ENCODE data around the gene ITPR3. TPM values are rescaled to one million over a fixed set of nuclear protein-coding genes. Genes with fewer than 3 reads are reported as not detected.

Gene ITPR3
- total and polyA plus RNA-seq, 4 donors: 0.49 to 2.8 (median 0.71) TPM

DNA sequence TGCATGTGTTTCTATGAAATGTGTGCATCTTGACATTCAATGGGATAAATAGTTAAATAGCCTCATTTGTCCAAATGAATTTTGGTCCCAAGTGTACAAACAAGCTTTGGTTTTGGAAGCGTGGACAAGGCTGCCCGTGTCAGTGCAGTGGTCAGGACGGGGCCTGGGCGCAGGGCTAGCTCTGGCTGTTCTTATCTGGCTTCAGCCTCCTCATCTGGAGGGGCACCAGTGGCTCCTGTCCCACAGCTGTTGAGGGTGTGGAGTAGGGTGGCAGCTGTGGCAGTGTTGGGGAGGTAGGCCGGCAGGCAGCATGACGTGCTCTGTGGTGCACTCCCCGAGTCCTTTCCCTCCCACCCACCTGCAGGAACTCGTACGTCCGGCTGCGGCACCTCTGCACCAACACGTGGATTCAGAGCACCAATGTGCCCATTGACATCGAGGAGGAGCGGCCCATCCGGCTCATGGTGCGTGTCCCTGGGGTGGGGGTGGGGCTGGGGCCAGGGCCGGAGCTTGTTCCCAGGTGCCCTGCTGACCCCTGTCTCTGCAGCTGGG, 43.5 kb downstream of the ITPR3 start:
- 90% methylated on average over 17 of the region's 17 CpGs for WGBS
- TF ChIP-seq NR2F2 (IDR thresholded peaks at IDR 0.05): no peak
- no peak for TF ChIP-seq SP1 (IDR thresholded peaks at IDR 0.05)
- TF ChIP-seq RXRA (IDR thresholded peaks at IDR 0.05): no peak
- TF ChIP-seq HNF4A (conservative IDR thresholded peaks at IDR 0.05): no peak
- TF ChIP-seq, protein P1, sequence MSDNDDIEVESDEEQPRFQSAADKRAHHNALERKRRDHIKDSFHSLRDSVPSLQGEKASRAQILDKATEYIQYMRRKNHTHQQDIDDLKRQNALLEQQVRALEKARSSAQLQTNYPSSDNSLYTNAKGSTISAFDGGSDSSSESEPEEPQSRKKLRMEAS (IDR thresholded peaks at IDR 0.05): no peak
- no peak for TF ChIP-seq GABPA (IDR thresholded peaks at IDR 0.05 in 1 of 2, conservative IDR thresholded peaks at IDR 0.05 in 1 of 2)
- TF ChIP-seq FOXA2 (IDR thresholded peaks at IDR 0.05): no peak
- no peak for TF ChIP-seq HNF4G (IDR thresholded peaks at IDR 0.05)
- TF ChIP-seq RAD21 (IDR thresholded peaks at IDR 0.05): no peak
- TF ChIP-seq JUND (IDR thresholded peaks at IDR 0.05): no peak
- TF ChIP-seq, protein P2, sequence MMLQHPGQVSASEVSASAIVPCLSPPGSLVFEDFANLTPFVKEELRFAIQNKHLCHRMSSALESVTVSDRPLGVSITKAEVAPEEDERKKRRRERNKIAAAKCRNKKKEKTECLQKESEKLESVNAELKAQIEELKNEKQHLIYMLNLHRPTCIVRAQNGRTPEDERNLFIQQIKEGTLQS (IDR thresholded peaks at IDR 0.05): no peak
- TF ChIP-seq, protein P3, sequence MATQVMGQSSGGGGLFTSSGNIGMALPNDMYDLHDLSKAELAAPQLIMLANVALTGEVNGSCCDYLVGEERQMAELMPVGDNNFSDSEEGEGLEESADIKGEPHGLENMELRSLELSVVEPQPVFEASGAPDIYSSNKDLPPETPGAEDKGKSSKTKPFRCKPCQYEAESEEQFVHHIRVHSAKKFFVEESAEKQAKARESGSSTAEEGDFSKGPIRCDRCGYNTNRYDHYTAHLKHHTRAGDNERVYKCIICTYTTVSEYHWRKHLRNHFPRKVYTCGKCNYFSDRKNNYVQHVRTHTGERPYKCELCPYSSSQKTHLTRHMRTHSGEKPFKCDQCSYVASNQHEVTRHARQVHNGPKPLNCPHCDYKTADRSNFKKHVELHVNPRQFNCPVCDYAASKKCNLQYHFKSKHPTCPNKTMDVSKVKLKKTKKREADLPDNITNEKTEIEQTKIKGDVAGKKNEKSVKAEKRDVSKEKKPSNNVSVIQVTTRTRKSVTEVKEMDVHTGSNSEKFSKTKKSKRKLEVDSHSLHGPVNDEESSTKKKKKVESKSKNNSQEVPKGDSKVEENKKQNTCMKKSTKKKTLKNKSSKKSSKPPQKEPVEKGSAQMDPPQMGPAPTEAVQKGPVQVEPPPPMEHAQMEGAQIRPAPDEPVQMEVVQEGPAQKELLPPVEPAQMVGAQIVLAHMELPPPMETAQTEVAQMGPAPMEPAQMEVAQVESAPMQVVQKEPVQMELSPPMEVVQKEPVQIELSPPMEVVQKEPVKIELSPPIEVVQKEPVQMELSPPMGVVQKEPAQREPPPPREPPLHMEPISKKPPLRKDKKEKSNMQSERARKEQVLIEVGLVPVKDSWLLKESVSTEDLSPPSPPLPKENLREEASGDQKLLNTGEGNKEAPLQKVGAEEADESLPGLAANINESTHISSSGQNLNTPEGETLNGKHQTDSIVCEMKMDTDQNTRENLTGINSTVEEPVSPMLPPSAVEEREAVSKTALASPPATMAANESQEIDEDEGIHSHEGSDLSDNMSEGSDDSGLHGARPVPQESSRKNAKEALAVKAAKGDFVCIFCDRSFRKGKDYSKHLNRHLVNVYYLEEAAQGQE (IDR thresholded peaks at IDR 0.05): no peak
- TF ChIP-seq EGR1 (IDR thresholded peaks at IDR 0.05; ENCODE audit: low read depth in 2 of 2): no peak
- TF ChIP-seq, protein P4, sequence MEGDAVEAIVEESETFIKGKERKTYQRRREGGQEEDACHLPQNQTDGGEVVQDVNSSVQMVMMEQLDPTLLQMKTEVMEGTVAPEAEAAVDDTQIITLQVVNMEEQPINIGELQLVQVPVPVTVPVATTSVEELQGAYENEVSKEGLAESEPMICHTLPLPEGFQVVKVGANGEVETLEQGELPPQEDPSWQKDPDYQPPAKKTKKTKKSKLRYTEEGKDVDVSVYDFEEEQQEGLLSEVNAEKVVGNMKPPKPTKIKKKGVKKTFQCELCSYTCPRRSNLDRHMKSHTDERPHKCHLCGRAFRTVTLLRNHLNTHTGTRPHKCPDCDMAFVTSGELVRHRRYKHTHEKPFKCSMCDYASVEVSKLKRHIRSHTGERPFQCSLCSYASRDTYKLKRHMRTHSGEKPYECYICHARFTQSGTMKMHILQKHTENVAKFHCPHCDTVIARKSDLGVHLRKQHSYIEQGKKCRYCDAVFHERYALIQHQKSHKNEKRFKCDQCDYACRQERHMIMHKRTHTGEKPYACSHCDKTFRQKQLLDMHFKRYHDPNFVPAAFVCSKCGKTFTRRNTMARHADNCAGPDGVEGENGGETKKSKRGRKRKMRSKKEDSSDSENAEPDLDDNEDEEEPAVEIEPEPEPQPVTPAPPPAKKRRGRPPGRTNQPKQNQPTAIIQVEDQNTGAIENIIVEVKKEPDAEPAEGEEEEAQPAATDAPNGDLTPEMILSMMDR (IDR thresholded peaks at IDR 0.05; ENCODE audit: low read depth, low read length, missing input control): no peak
- no peak for TF ChIP-seq TAF1 (conservative IDR thresholded peaks at IDR 0.05)
- TF ChIP-seq FOXA1 (IDR thresholded peaks at IDR 0.05): no peak
- TF ChIP-seq, protein P5, sequence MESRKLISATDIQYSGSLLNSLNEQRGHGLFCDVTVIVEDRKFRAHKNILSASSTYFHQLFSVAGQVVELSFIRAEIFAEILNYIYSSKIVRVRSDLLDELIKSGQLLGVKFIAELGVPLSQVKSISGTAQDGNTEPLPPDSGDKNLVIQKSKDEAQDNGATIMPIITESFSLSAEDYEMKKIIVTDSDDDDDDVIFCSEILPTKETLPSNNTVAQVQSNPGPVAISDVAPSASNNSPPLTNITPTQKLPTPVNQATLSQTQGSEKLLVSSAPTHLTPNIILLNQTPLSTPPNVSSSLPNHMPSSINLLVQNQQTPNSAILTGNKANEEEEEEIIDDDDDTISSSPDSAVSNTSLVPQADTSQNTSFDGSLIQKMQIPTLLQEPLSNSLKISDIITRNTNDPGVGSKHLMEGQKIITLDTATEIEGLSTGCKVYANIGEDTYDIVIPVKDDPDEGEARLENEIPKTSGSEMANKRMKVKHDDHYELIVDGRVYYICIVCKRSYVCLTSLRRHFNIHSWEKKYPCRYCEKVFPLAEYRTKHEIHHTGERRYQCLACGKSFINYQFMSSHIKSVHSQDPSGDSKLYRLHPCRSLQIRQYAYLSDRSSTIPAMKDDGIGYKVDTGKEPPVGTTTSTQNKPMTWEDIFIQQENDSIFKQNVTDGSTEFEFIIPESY (IDR thresholded peaks at IDR 0.05): no peak
- no peak for TF ChIP-seq YY1 (IDR thresholded peaks at IDR 0.05)
- DNase-seq (ENCODE audit: low spot score): no peak

More for the DNA sequence above, 43.5 kb downstream of the ITPR3 start:
- Histone ChIP-seq H3K4me1 (ENCODE audit: control insufficient read depth in 4 of 4, insufficient read depth in 4 of 4, low read length in 3 of 4) (no peaks in the 10 kb centered on the region), H3K9me3 (ENCODE audit: control insufficient read depth in 4 of 4, low read length in 3 of 4) (no peaks in the 10 kb centered on the region), H3K27me3 (ENCODE audit: control insufficient read depth in 4 of 4, insufficient read depth in 4 of 4, low read length in 3 of 4) (no peaks in the 10 kb centered on the region), H3K9ac (ENCODE audit: low read depth in 1 of 2, low read length in 2 of 2) (no peak overlapping the region), H3K4me3 (ENCODE audit: low read depth in 1 of 3, low read length in 3 of 3) (no peak overlapping the region), H3K36me3 (ENCODE audit: control insufficient read depth in 4 of 4, insufficient read depth in 3 of 4, low read depth in 1 of 4, low read length in 3 of 4) (no peaks in the 10 kb centered on the region), H3K27ac (ENCODE audit: low read depth in 1 of 2, low read length in 2 of 2) (no peak overlapping the region)
